OCI-LY3 (cell line): Measurements from ENCODE around the gene BTAF1.

Source experiments
- H2AFZ ChIP-seq: fragments of 200-600, 300-600 bp; shearing (Covaris generic); 2 replicates; pipeline ENCODE4 v1.6.0; 2014; ENCODE audit warnings: antibody characterized with exemption, low read depth, low read length
- H3K27ac ChIP-seq: fragments of 200-600, 300-600 bp; sonication (generic); 2 replicates; pipeline ENCODE4 v1.5.1; 2014; ENCODE audit warnings: mild to moderate bottlenecking, low read length, moderate library complexity, mixed read lengths
- H3K27me3 ChIP-seq: fragments of 200-600, 300-600 bp; sonication (generic); 2 replicates; pipeline ENCODE4 v1.6.1; 2014; ENCODE audit warnings: low read depth, low read length, mixed read lengths
- H3K36me3 ChIP-seq: fragments of 200-600, 300-600 bp; sonication (generic); replicated peaks from 2 replicates; pipeline ENCODE3; 2014; ENCODE audit warnings: low read depth, low read length, mixed read lengths
- H3K4me1 ChIP-seq: fragments of 300-600, 200-600 bp; sonication (generic); 2 replicates; pipeline ENCODE4 v1.6.1; 2014; ENCODE audit warnings: low read length, mixed read lengths
- H3K4me2 ChIP-seq: fragments of 200-600, 300-600 bp; sonication (generic); 2 replicates; pipeline ENCODE4 v1.6.1; 2014; ENCODE audit warnings: low read length, mixed read lengths
- H3K4me3 ChIP-seq: fragments of 300-600, 200-600 bp; sonication (generic); 2 replicates; pipeline ENCODE4 v1.5.1; 2014; ENCODE audit warnings: antibody characterized with exemption, mild to moderate bottlenecking, low read length, moderate library complexity
- H3K79me2 ChIP-seq: fragments of 300-600, 200-600 bp; shearing (Covaris generic); 2 replicates; pipeline ENCODE4 v1.6.1; 2014; ENCODE audit warnings: mild to moderate bottlenecking, low read length, mixed read lengths
- H3K9ac ChIP-seq: fragments of 300-600, 200-600 bp; shearing (Covaris generic); 2 replicates; pipeline ENCODE4 v1.6.0; 2014; ENCODE audit warnings: mild to moderate bottlenecking, low read length, moderate library complexity
- H3K9me3 ChIP-seq: fragments of 200-600, 300-600 bp; shearing (Covaris generic); 2 replicates; pipeline ENCODE4 v1.6.1; 2014; ENCODE audit warnings: low read length, mixed read lengths; ENCODE audit not compliant: insufficient read depth
- H4K20me1 ChIP-seq: fragments of 200-600, 300-600 bp; sonication (generic); 2 replicates; pipeline ENCODE4 v1.6.1; 2016; ENCODE audit warnings: low read length, mixed read lengths; ENCODE audit not compliant: insufficient read depth
- EZH2phosphoT487 ChIP-seq: fragments of 200-600 bp; shearing (Covaris generic); IDR thresholded peaks from 2 replicates; pipeline ENCODE4 v1.6.1; 2018; ENCODE audit warnings: antibody characterized with exemption, mixed run types, low read depth
- TF ChIP-seq, protein P1 (sequence below): fragments of 200-600, 300-600 bp; sonication (generic); IDR thresholded peaks from 2 replicates; pipeline ENCODE4 v1.5.1; 2014; ENCODE audit warnings: antibody characterized with exemption, low read length, low read depth

The BTAF1 gene

DNA sequence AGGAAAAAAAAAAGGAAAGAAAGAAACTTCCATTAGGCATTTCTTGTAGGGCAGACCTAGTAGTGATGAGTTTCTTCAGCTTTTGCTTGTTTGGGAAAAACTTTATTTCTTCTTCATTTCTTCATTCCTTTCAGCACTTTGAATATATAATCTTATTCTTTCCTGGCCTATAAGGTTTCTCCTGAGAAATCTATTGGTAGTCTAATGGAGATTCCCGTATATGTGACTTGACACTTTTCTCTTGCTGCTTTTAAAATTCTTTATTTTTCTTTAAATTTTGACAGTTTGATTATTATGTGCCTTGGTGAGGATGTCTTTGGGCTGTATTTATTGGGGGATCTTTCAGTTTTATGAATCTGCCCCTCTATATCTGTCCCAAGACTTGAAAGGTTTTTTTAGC, 3.9 kb upstream of the BTAF1 start:
- TF ChIP-seq EZH2phosphoT487: no peak
- TF ChIP-seq, protein P1, sequence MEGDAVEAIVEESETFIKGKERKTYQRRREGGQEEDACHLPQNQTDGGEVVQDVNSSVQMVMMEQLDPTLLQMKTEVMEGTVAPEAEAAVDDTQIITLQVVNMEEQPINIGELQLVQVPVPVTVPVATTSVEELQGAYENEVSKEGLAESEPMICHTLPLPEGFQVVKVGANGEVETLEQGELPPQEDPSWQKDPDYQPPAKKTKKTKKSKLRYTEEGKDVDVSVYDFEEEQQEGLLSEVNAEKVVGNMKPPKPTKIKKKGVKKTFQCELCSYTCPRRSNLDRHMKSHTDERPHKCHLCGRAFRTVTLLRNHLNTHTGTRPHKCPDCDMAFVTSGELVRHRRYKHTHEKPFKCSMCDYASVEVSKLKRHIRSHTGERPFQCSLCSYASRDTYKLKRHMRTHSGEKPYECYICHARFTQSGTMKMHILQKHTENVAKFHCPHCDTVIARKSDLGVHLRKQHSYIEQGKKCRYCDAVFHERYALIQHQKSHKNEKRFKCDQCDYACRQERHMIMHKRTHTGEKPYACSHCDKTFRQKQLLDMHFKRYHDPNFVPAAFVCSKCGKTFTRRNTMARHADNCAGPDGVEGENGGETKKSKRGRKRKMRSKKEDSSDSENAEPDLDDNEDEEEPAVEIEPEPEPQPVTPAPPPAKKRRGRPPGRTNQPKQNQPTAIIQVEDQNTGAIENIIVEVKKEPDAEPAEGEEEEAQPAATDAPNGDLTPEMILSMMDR: no peak
- Histone ChIP-seq H3K4me3 (no peak overlapping the region), H3K27ac (no peak overlapping the region), H3K79me2 (peaks cover 12% of the 10 kb centered on the region), H3K4me1 (no peaks in the 10 kb centered on the region; the same call in 1 of the 2 replicates), H3K27me3 (peaks cover 5% of the 10 kb centered on the region), H3K9me3 (no peaks in the 10 kb centered on the region), H3K36me3 (no peaks in the 10 kb centered on the region), H3K9ac (no peak overlapping the region), H3K4me2 (no peak overlapping the region), H2AFZ (no peak overlapping the region), H4K20me1 (peaks cover 4% of the 10 kb centered on the region)

DNA sequence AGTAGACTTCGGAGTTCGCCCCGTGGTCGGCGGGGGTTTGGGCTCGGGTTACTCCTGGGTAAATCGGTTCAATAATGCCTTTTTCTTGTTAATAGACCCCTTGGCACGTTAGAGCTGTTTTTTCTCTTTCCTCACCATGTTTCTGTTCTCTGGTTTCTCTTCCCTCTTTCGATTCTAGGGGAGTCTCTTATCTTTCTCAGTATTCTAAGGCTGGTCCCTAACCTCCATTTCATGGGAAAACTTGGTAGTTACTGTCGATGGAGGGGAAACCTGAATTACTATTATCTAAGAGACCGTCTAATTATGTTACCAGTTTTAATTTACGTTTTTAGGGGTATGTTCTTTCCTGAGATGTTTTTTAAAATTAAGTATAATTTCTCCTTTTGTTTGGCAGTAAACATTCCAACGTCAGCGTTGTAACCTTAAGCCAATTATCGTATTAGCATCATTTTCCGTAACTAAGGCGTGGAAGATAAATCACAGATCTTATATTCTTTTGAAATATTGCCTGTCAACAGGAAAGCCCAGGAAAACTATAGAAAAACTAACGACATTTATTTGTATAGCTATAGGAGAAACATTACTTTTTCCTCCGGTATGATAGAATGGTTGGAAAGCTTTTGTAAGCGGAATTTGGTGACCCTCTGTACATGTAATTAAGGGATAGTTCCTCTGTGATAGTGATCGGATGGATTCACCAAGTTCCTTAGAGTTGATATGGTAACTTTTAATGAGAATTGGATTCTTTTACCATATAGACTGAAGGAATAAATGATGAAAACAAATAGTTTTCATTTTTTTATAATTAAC, 847 bp downstream of the BTAF1 start:
- no peaks in the 10 kb centered on the region for H3K9me3 ChIP-seq
- peaks cover 51% of the 10 kb centered on the region for H4K20me1 ChIP-seq
- peak overlapping the region; percentile 51 for H3K4me2 ChIP-seq
- H3K27ac ChIP-seq: peak overlapping the region; percentile 80
- H3K36me3 ChIP-seq: peaks cover 15% of the 10 kb centered on the region
- no peak overlapping the region for H2AFZ ChIP-seq
- H3K9ac ChIP-seq: peak overlapping the region; percentile 80
- H3K79me2 ChIP-seq: peaks cover 60% of the 10 kb centered on the region
- no peaks in the 10 kb centered on the region for H3K27me3 ChIP-seq
- H3K4me3 ChIP-seq: peak overlapping the region; percentile 82
- H3K4me1 ChIP-seq: peaks cover 17% of the 10 kb centered on the region
- no peak for TF ChIP-seq EZH2phosphoT487
- TF ChIP-seq, protein P1: no peak

DNA sequence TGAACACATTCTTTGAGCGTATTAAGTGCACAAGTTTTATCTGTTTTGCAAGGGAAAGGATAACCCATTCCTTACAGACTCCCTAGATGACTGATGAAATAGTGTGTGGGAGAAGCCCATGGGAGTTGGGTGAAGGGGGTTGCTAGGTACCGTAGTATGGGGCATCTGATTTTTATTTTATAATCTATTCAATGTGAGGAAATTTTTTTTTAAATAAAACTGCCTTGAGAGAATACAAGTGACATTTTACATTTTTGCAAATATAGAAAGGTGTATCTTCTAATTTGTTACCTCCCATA, 1.4 kb downstream of the BTAF1 start:
- Histone ChIP-seq H3K27ac (no peak overlapping the region), H3K4me2 (peak overlapping the region; percentile 51), H3K9me3 (no peaks in the 10 kb centered on the region), H3K9ac (peak overlapping the region; percentile 80), H2AFZ (no peak overlapping the region), H3K4me3 (peak overlapping the region; percentile 82), H3K79me2 (peaks cover 65% of the 10 kb centered on the region), H3K27me3 (no peaks in the 10 kb centered on the region), H4K20me1 (peaks cover 55% of the 10 kb centered on the region), H3K4me1 (peaks cover 17% of the 10 kb centered on the region), H3K36me3 (peaks cover 15% of the 10 kb centered on the region)
- TF ChIP-seq, protein P1: no peak
- no peak for TF ChIP-seq EZH2phosphoT487

DNA sequence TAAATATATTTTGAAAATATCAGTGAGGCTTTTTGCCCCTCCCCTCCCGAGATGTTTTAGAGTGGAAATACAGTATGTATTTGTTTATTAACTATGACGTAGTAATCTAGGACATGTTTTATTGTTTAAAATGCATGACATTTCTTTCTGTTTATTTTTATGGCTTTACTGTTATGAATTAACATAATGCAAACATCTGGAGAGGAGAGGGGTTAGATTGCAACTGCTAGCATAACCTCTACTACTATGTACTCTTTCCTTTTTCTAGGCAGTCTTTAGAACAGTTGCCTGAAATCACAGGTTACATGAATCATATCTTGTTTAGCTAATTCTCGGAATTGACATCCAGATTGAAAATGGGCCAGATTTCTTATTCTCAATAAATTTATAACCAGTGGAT, 7.4 kb downstream of the BTAF1 start:
- peaks cover 20% of the 10 kb centered on the region for H3K4me1 ChIP-seq
- peaks cover 98% of the 10 kb centered on the region for H4K20me1 ChIP-seq
- TF ChIP-seq, protein P1: no peak
- no peak for TF ChIP-seq EZH2phosphoT487

More for the DNA sequence above, 7.4 kb downstream of the BTAF1 start:
- H3K79me2 ChIP-seq: peaks cover 100% of the 10 kb centered on the region
- H3K4me2 ChIP-seq: no peak overlapping the region
- H3K27me3 ChIP-seq: no peaks in the 10 kb centered on the region
- H3K36me3 ChIP-seq: peaks cover 37% of the 10 kb centered on the region
- H3K9me3 ChIP-seq: no peaks in the 10 kb centered on the region
- H3K4me3 ChIP-seq: no peak overlapping the region
- no peak overlapping the region for H3K27ac ChIP-seq
- H2AFZ ChIP-seq: no peak overlapping the region
- no peak overlapping the region for H3K9ac ChIP-seq
